NCI-H2107 (cell line): ENCODE data around the gene KIRREL3.

Experiments
- DNase-seq: peaks from one replicate; lab custom pipeline; 2025; lab: John Stamatoyannopoulos, UW

Gene KIRREL3

GRCh38 chr11:126467046-126467370 lies 533.6 kb downstream of the KIRREL3 start:
- no peak for DNase-seq

DNA sequence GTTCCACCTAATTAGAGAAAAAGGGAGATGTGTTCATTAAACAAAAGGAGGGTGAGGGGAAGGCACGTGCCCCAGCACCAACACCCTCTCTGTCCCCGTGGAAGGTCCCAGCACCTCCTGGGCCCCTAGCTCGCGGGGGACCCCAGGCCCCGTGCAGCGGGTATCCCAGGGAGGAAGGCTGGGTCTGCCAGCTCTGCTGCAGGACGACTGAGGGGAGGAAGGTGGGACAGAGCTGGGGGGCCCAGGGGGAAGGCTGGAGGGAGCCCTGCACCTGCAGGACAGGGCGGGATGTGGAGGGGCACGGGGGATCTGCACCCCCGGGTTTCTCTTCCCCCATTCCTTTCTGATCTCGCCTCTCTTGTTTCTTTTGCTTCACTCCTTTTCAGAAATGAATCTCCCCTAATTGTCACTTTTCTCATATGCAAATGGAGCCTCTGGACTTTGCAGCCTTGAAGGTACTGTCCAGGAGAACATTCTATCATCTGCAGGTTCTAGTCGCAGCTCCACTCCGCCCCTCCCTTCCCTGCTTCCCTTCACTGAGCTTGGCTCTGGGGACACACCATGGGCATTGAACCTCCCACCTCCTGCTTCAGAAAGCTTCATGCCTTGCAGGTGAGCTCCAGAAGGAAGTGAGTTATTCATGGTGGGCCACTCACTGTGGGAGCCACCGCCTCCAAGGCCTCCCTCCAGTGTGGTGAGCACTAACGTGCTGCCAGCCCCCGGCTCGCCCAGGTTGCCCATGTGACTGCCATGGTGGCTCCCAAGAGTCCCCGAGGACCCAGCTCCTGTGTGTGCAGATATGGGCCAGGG lies 534.1 kb downstream of the KIRREL3 start:
- no peak for DNase-seq

GRCh38 chr11:126465573-126466188 lies 534.9 kb downstream of the KIRREL3 start:
- no peak for DNase-seq

DNA sequence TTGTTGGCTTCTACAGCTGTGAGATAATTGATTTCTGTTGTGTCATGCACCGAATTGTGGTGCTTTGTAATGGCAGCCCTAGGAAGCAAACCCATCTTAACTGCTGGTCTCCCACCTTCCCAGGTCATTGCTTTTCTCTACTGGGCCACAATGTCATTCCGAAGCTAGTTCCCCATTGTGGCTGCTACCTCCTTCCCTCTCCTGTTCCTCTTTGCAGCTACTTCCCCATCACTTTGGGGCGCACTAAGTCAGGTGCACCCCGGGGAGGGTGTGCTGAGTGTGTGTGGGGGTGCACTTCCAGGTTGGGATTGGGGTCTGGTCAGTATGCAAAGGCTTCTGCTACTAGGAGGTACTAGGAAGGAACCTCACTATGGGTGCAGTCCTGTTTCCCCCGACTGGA lies 535.8 kb downstream of the KIRREL3 start:
- DNase-seq, result no peak

- no peak for DNase-seq
Observed at GRCh38 chr11:126462422-126462821, 538.1 kb downstream of the KIRREL3 start.

DNA sequence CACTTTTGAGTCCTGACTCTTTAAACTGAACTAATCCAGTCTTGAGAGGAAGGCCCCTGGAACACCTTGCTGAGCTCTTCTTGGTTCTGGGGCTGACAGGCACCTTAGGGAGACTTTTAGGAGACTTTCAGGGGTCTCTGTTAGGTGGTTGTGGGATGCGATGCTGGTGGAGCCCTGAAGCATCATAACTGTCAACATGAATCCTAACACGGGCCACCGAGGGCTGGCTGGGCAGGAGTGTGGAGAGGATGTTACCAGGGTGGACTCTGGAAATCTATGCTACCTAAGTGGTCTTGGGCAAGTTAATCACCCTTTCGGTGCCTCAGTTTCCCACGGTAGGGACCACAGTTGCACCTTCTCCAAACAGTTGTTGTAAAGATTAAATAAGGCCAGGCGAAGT lies 538.6 kb downstream of the KIRREL3 start:
- no peak for DNase-seq

DNA sequence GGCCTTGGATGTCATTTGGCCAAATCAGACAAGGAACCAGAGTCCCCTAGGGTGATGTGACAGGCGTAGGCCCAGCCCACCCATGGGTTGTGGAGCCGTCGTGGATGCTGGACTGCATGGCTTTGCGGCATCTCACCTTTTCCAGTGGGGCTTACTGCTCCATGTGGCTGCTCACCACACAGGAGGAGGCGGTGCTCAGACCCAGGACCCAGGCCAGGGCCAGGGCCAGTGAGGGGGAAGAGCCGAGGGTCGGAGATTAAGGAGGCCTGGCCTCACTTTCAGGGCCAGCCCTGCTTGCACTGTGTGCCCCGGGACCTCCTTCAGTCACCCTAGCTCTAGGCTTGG lies 539.5 kb downstream of the KIRREL3 start:
- no peak for DNase-seq

DNA sequence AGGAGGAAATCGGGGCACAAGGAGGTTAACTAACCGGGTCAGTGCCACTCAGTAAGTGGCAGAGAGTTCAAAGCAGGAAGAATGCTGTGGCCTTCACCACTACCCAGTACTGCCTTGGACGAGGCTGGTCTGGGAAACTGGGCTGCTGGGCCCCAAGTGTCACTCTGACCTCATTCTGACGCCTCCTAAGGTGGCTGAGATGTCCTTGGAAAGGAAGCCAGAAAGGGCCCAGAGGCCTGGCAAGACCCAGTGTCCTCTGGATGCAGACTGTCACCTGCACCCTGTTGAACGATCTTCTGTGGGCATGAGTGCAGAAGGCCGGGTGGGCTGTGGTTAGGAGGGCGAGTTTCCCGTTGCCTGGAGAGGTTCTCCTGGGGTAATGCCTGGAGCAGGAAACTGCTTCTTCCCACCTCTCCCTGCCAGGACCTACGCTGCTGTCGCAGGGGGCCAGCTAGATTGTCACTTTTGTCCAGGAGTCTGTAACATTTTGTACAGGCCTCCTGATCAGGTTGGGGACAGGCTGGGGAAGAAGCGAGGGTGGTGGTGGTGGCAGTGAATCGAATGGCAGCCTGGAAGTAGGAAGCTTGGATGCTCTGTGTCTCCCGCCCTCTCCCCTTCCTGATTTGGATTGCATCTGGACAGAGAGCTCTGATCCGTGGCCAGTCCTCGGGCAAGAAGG lies 540.0 kb downstream of the KIRREL3 start:
- DNase-seq, result no peak

DNA sequence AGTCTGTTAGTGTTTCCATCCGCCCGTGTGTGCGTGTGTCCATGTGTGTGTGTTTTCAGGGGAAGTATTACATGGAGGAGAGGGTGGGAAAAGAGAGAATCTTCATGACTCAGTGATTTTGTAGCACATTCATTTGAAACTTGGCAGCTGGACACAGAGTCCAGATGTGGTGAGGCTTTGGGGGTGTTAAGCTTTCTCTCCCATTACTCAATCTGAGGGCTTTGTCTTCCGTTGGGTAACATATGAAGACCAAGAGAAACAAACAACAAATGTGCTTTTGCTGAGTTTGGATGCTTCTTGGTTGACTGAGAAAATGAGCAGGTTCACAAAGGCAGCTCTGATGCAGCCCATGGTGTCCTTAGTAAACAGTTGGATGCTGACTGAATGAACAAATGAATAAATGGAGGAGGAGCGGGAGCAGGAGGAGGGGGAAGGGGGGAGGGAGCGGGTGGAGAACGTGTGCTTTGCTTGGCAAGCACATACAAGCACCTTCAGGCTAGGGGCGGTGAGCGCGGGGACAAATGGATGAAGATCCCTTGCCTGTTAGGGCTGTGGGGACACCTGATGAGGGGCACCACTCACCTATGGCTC lies 540.8 kb downstream of the KIRREL3 start:
- DNase-seq, result no peak

GRCh38 chr11:126457817-126458216 lies 542.8 kb downstream of the KIRREL3 start:
- no peak for DNase-seq

DNA sequence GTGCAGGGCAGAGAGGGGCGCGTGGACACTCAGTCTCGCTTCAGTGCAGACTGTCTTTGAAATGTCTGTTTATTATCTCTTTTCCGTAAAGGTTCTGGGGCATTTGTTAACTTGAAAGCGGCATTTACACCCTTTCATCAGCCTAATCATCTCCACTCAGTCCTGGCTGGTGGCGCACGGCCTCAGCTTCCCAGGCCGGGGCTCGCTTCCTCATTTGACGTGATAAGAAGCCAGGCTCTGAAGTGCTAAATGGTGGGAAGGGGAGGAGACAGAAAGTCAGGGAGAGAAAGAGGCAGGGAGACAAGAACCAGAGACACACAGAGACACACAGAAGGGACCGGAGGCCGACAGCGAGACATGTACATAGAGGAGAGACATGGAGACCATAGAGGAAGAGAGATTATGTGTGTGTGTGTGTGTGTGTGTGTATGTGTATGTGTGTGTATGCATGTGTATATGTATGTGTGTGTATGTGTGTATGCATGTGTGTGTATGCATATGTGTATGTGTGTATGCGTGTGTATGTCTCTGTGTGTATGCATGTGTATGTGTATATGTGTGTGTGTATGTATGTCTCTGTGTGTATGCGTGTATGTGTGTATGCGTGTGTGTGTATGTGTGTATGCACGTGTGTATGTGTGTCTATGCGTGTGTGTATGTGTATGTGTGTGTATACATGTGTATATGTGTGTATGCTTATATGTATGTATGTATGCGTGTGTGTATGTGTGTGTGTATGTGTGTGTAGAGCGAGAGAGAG lies 543.6 kb downstream of the KIRREL3 start:
- DNase-seq, result no peak

DNA sequence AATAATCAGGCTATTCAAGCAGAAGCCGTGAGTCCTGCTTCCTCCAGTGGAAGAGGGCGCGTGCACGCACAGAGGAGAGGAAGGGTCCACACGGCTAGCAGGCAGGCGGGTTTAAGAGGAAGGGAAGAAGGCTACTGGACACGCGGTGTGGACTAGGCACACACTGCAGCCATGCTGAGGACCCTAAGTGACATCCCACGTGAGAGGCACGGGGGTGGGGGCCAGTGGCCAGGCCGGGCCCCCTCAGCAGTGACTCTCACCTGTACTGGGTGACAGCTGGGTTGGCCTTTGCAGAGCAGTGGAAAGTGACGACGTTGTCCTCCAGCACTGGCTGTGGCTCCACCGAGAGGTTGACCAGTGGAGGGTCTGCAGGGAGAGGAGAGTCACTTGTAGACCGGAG lies 544.5 kb downstream of the KIRREL3 start:
- DNase-seq, result no peak

- DNase-seq, result no peak
Observed at GRCh38 chr11:126452241-126453101, 548.1 kb downstream of the KIRREL3 start.

DNA sequence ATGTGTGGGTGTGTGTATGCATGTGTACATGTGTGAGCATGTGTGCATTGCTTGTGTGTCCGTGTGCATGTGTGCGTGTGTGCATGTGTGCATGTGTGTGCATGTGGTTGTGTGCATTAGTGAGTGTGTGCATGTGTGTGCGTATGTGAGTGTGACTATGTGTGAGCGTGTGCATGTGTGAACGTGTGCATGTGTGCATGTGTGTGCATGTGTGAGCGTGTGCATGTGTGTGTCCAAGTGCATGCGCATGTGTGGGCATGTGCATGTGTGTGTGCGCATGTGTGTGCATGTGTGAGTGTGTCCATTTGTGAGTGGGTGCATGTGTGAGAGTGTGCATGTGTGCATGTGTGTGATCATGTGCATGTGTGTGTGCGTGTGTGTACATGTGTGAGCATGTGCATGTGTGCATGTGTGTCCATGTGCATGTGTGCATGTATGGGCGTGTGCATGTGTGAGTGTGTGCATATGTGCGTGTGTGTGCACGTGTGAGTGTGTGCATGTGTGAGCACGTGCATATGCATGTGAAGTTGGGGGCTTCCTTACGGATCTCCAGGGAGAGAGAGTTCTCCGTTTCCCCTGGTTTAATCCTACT lies 549.3 kb downstream of the KIRREL3 start:
- no peak for DNase-seq

DNA sequence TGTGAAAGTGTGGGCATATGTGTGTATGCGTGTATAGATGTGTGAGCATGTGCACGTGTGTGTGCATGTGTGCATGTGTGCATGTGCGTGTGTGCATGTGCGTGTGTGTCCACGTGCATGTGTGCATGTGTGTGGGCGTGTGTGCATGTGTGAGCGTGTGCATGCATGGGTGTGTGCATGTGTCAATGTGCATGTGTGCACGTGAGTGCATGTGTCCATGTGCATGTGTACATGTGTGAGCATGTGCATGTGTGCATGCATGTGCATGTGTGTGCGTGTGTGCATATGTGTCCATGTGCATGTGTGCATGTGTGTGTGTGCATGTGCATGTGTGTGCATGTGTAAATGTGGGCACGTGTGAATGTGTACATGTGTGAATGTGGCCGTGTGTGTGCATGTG lies 549.8 kb downstream of the KIRREL3 start:
- DNase-seq, result no peak

GRCh38 chr11:126450198-126450597 lies 550.4 kb downstream of the KIRREL3 start:
- no peak for DNase-seq

DNA sequence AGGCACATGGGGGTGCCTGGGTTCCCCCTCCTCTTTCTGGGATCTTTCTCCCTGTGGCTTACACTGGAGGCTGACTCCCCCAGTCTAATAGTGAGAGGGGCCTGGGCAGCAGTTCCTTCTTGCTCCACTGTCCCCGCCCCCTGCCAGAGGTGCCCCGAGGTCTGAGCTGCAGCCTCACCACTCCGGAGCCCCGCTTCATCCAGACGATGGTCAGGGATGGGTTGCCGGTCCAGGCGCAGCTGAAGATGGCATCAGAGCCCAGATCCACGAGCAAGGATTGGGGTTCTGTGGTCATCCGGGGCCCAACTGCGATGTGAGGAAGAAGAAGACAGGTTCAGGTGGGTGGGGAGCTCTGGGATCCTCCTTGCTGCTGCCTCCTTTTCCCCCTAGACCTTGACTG lies 554.0 kb downstream of the KIRREL3 start:
- no peak for DNase-seq

DNA sequence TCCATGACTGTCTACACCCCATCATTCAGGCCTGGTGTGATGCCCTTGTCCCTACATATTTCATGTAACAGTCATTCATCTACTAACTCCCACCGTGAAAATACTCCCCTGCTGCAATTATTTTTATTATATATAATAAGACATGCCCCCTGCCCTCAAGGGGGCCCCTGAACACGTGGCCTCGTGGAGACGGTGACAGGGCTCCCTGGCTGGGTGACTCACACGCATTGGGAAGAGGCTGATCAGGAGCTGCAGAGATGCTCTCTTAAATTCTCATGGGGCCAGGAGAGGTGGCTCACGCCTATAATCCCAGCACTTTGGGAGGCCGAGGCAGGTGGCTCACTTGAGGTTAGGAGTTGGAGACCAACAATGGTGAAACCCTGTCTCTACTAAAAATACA lies 556.5 kb downstream of the KIRREL3 start:
- DNase-seq, result no peak

DNA sequence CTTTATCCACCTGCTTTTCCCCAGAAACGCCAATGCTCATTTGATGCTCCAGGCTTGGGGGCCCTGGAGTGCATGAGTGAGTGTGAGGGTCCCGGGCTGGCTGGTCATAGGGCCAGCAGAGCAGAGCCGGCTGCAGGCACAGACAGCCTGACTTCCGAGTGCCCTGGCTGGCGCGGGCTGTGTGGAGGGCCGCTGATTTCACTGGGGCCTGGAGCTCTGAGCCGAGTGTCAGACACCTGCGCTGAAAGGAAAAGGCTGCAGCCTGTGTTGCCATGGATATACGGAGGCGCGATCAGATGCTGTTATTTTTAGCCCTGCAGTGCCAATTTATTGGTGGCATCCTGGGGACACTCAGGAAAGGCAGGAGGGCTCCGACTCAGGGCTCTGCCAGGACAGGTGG lies 557.5 kb downstream of the KIRREL3 start:
- peak; percentile 26 for DNase-seq

DNA sequence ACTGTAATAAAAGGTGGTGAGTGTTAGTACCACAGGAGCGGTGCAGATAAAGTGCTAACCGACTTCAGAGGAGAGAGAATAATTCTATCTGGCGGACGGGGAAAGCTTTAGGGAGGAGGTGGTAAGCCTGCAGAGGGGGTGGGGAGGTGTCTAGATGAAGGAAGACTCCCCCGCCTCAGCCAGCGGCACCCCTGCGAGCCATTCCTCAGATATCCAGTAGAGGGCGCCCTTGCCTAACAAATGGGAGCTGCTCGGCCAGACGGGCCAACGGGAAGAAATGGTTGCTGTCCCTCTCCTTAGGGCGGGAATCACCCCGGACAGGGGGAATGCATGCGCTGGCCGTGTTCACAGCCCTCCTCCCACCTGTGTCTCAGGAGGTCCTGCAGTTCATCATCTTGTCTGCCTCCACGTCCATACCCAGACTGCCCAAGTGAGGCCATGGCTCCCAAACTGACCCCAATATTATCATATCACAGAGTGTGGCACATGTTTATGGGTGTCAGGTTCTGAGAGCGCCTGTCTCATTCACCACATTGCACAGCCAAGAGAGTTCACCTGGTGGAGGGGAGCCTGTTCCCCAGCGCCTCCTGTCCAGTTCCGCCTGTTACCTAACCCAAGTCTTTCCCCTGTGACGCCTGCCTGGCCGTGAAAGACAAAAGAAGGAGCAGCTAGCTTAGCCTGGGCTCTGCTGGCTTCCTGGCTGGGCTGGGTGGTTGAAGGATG lies 559.6 kb downstream of the KIRREL3 start:
- DNase-seq, result peak; percentile 57
